NB4 (cell line): ENCODE results near the gene PPM1B.

Experiments used
- POLR2A ChIP-seq: IDR thresholded peaks from 2 replicates; pipeline ENCODE4 v1.6.1; 2011; ENCODE audit warnings: mild to moderate bottlenecking; ENCODE audit not compliant: insufficient read length; ENCODE audit errors: extremely low read depth
- TF ChIP-seq, protein P1 (sequence below): IDR thresholded peaks from one replicate; pipeline ENCODE4 v1.5.1; 2012; ENCODE audit warnings: low read depth, low read length

DNA sequence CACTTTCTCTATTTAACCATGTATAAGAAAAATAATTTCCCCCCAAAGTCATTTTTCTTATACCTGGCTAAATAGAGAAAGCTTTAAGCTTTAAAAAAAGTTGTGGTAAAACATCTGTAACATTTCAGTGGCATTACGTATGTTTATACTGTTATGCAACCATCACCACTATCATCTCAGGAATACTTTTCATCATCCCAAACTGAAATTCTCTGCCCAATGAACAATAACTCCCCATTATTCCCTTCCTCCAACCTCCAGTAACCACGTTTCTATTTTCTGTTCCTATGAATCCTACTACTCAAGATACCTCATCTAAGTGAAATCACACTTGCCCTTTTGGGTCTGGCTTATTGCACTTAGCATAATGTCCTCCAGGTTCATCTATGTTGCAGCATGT, 104.9 kb downstream of the PPM1B start:
- TF ChIP-seq, protein P1, sequence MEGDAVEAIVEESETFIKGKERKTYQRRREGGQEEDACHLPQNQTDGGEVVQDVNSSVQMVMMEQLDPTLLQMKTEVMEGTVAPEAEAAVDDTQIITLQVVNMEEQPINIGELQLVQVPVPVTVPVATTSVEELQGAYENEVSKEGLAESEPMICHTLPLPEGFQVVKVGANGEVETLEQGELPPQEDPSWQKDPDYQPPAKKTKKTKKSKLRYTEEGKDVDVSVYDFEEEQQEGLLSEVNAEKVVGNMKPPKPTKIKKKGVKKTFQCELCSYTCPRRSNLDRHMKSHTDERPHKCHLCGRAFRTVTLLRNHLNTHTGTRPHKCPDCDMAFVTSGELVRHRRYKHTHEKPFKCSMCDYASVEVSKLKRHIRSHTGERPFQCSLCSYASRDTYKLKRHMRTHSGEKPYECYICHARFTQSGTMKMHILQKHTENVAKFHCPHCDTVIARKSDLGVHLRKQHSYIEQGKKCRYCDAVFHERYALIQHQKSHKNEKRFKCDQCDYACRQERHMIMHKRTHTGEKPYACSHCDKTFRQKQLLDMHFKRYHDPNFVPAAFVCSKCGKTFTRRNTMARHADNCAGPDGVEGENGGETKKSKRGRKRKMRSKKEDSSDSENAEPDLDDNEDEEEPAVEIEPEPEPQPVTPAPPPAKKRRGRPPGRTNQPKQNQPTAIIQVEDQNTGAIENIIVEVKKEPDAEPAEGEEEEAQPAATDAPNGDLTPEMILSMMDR: no peak
- TF ChIP-seq POLR2A: no peak
